ENCODE measurements around the gene DSCAML1. TPM values are rescaled to one million over a fixed set of nuclear protein-coding genes. Genes with fewer than 3 reads are reported as not detected.
"Not testable (repeated sequence)": the region's sequence is repeated elsewhere in the genome, so short reads cannot be mapped to it uniquely, and the experiment has no call there.

Gene DSCAML1
- total RNA-seq, 1 experiment from 2014 or later, result 0.15 TPM

- H3K79me2 ChIP-seq (ENCODE audit: insufficient read depth, low read length); H3K4ac ChIP-seq (ENCODE audit: low read depth, low read length); H4K20me1 ChIP-seq (ENCODE audit: control insufficient read depth, insufficient read depth, insufficient read length); H3K4me3 Mint-ChIP-seq; H2BK120ac ChIP-seq (ENCODE audit: low read depth, low read length, poor library complexity, severe bottlenecking); H3T11ph ChIP-seq (ENCODE audit: low read length); H4K8ac ChIP-seq (replicated peaks; ENCODE audit: insufficient read length, low read depth, low read length); H3K23me2 ChIP-seq (ENCODE audit: insufficient read length, low read depth, low read length, poor library complexity, severe bottlenecking); H3K27me3 Mint-ChIP-seq (ENCODE audit: low read depth); H4K5ac ChIP-seq (ENCODE audit: insufficient read length, low read depth, low read length); H3K14ac ChIP-seq (ENCODE audit: insufficient read depth, low read length); H3K27ac Mint-ChIP-seq; H3K56ac ChIP-seq (ENCODE audit: insufficient read length, low read depth, low read length); H3K27me3 ChIP-seq (ENCODE audit: insufficient read depth, low read length); H3K27ac ChIP-seq (ENCODE audit: insufficient read length, low read depth, low read length); H2AFZ ChIP-seq (ENCODE audit: low read length); H2AK5ac ChIP-seq (ENCODE audit: insufficient read length, low read length); H3K9me3 ChIP-seq (ENCODE audit: control insufficient read depth, low read depth, low read length); H2BK12ac ChIP-seq (ENCODE audit: insufficient read length, low read depth, low read length); H3K23ac ChIP-seq (ENCODE audit: insufficient read length, low read depth, low read length); H2BK5ac ChIP-seq (ENCODE audit: insufficient read length, low read length); DNase-seq; H3K9ac ChIP-seq (ENCODE audit: extremely low read depth, insufficient read length, low read length); H3K79me1 ChIP-seq (ENCODE audit: insufficient read depth, low read depth, low read length, poor library complexity, severe bottlenecking); H4K91ac ChIP-seq (ENCODE audit: insufficient read length, low read depth, low read length); H2BK15ac ChIP-seq (ENCODE audit: low read depth, low read length); H3K4me1 ChIP-seq (ENCODE audit: insufficient read depth, low read length); H3K4me2 ChIP-seq (ENCODE audit: insufficient read depth, insufficient read length, low read length); H2BK20ac ChIP-seq (ENCODE audit: low read depth, low read length, poor library complexity, severe bottlenecking); H3K18ac ChIP-seq (ENCODE audit: insufficient read length, low read depth, low read length): not testable (repeated sequence)
- whole genome bisulfite sequencing (ENCODE audit: extremely low coverage, insufficient read length, low lambda C conversion rate), result no CpG with 5 or more reads among the region's 2 CpGs
- H3K36me3 Mint-ChIP-seq (ENCODE audit: insufficient read depth in 1 of 3, low read depth in 3 of 3), result peaks cover 64 to 67% (median 67%) of the 10 kb centered on the region in 3 experiments
- H3K9me3 Mint-ChIP-seq, result peaks cover 22 to 28% of the 10 kb centered on the region in 2 experiments
- peaks cover 0 to 11% of the 10 kb centered on the region in 2 experiments; a peak in 2 of 4 replicates for H3K4me1 Mint-ChIP-seq
Observed at GRCh38 chr11:117399100-117399840, 397.7 kb downstream of the DSCAML1 start.

DNA sequence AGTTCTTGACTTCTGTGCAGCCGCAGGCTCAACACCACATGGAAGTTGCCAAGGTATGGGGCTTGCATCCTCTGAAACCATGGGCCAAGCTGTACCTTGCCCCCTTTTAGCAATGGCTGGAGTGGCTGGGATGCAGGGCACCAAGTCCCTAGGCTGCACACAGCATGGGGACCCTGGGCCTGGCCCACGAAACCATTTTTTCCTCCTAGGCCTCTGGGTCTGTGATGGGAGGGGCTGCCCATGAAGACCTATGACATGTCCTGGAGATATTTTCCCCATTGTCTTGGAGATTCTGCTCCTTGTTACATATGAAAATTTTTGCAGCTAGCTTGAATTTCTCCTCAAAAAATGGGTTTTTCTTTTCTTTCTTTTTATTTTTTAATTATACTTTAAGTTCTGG, 398.4 kb downstream of the DSCAML1 start:
- H3T11ph ChIP-seq (ENCODE audit: low read length); H2BK20ac ChIP-seq (ENCODE audit: low read depth, low read length, poor library complexity, severe bottlenecking); H3K4me1 ChIP-seq (ENCODE audit: insufficient read depth, low read length); H3K14ac ChIP-seq (ENCODE audit: insufficient read depth, low read length); H2AFZ ChIP-seq (ENCODE audit: low read length); H3K4me2 ChIP-seq (ENCODE audit: insufficient read depth, insufficient read length, low read length); H2BK5ac ChIP-seq (ENCODE audit: insufficient read length, low read length); H3K79me1 ChIP-seq (ENCODE audit: insufficient read depth, low read depth, low read length, poor library complexity, severe bottlenecking); H3K18ac ChIP-seq (ENCODE audit: insufficient read length, low read depth, low read length); DNase-seq; H3K79me2 ChIP-seq (ENCODE audit: insufficient read depth, low read length); H2BK120ac ChIP-seq (ENCODE audit: low read depth, low read length, poor library complexity, severe bottlenecking); H3K27ac ChIP-seq (ENCODE audit: insufficient read length, low read depth, low read length); H2BK15ac ChIP-seq (ENCODE audit: low read depth, low read length); H4K91ac ChIP-seq (ENCODE audit: insufficient read length, low read depth, low read length); H3K9me3 ChIP-seq (ENCODE audit: control insufficient read depth, low read depth, low read length); H3K27me3 ChIP-seq (ENCODE audit: insufficient read depth, low read length); H2BK12ac ChIP-seq (ENCODE audit: insufficient read length, low read depth, low read length); H3K23me2 ChIP-seq (ENCODE audit: insufficient read length, low read depth, low read length, poor library complexity, severe bottlenecking); H4K20me1 ChIP-seq (ENCODE audit: control insufficient read depth, insufficient read depth, insufficient read length); H3K56ac ChIP-seq (ENCODE audit: insufficient read length, low read depth, low read length); H3K23ac ChIP-seq (ENCODE audit: insufficient read length, low read depth, low read length); H3K9ac ChIP-seq (ENCODE audit: extremely low read depth, insufficient read length, low read length); H3K4ac ChIP-seq (ENCODE audit: low read depth, low read length); H3K4me3 Mint-ChIP-seq; H3K27me3 Mint-ChIP-seq (ENCODE audit: low read depth); H3K27ac Mint-ChIP-seq; H4K5ac ChIP-seq (ENCODE audit: insufficient read length, low read depth, low read length); H4K8ac ChIP-seq (replicated peaks; ENCODE audit: insufficient read length, low read depth, low read length); H2AK5ac ChIP-seq (ENCODE audit: insufficient read length, low read length): not testable (repeated sequence)
- peaks cover 22 to 28% of the 10 kb centered on the region in 2 experiments for H3K9me3 Mint-ChIP-seq
- peaks cover 0 to 11% of the 10 kb centered on the region in 2 experiments; a peak in 2 of 4 replicates for H3K4me1 Mint-ChIP-seq
- WGBS (ENCODE audit: extremely low coverage, insufficient read length, low lambda C conversion rate), result no CpG with 5 or more reads among the region's 2 CpGs
- H3K36me3 Mint-ChIP-seq (ENCODE audit: insufficient read depth in 1 of 3, low read depth in 3 of 3), result peaks cover 58 to 65% (median 64%) of the 10 kb centered on the region in 3 experiments

Measured in H9 (cell line).